DOHH2 (cell line): ENCODE results near the gene SPANXN3.

Source experiments
- H3F3A ChIP-seq: fragments of 200-600 bp; sonication (generic), shearing (Covaris generic); 2 replicates; pipeline ENCODE4 v1.6.0; 2016; ENCODE audit warnings: antibody characterized with exemption, mild to moderate bottlenecking; ENCODE audit not compliant: control insufficient read depth, insufficient read depth
- H3K27ac ChIP-seq: fragments of 200-600 bp; sonication (generic); 2 replicates; pipeline ENCODE4 v1.5.1; 2014; ENCODE audit warnings: low read depth, mild to moderate bottlenecking, low read length, moderate library complexity
- H3K27me3 ChIP-seq: fragments of 200-600 bp; sonication (generic); 2 replicates; pipeline ENCODE4 v1.6.1; 2014; ENCODE audit warnings: mild to moderate bottlenecking, low read length, mixed read lengths; ENCODE audit not compliant: control insufficient read depth
- H3K36me3 ChIP-seq: fragments of 200-600 bp; sonication (generic); 2 replicates; pipeline ENCODE4 v1.6.1; 2014; ENCODE audit warnings: mild to moderate bottlenecking, low read length, moderate library complexity, mixed read lengths; ENCODE audit not compliant: control insufficient read depth
- H3K4me1 ChIP-seq: fragments of 200-600 bp; sonication (generic); 2 replicates; pipeline ENCODE4 v1.6.1; 2014; ENCODE audit warnings: mild to moderate bottlenecking, low read length, mixed read lengths; ENCODE audit not compliant: control insufficient read depth
- H3K4me2 ChIP-seq: fragments of 200-600 bp; sonication (generic); 2 replicates; pipeline ENCODE4 v1.6.0; 2014; ENCODE audit warnings: mild to moderate bottlenecking, low read length, moderate library complexity
- H3K4me3 ChIP-seq: fragments of 200-600 bp; sonication (generic); 2 replicates; pipeline ENCODE4 v1.5.1; 2014; ENCODE audit warnings: mild to moderate bottlenecking, low read length, mixed read lengths
- H3K79me2 ChIP-seq: fragments of 200-600 bp; sonication (generic); 2 replicates; pipeline ENCODE4 v1.6.1; 2014; ENCODE audit warnings: mild to moderate bottlenecking, low read length, mixed read lengths; ENCODE audit not compliant: control insufficient read depth
- H3K9me2 ChIP-seq: fragments of 200-600 bp; sonication (generic); replicated peaks from 2 replicates; pipeline ENCODE4 v1.6.1; 2014; ENCODE audit warnings: mild to moderate bottlenecking, low read length, mixed read lengths; ENCODE audit not compliant: control insufficient read depth
- H3K9me3 ChIP-seq: fragments of 200-600 bp; sonication (generic); 2 replicates; pipeline ENCODE4 v1.6.1; 2014; ENCODE audit warnings: antibody characterized with exemption, low read length, mixed read lengths; ENCODE audit not compliant: control insufficient read depth, insufficient read depth
- H4K20me1 ChIP-seq: fragments of 200-600 bp; sonication (generic); 2 replicates; pipeline ENCODE4 v1.6.0; 2014; ENCODE audit warnings: low read depth, mild to moderate bottlenecking, antibody characterized with exemption, low read length, moderate library complexity; ENCODE audit not compliant: control insufficient read depth, insufficient read depth
- CTCF ChIP-seq: fragments of 200-600 bp; sonication (generic); IDR thresholded peaks from one replicate; pipeline ENCODE4 v1.5.1; 2014; ENCODE audit warnings: antibody characterized with exemption, mild to moderate bottlenecking, low read depth, low read length; ENCODE audit not compliant: poor library complexity, severe bottlenecking
- EZH2phosphoT487 ChIP-seq: fragments of 200-600 bp; sonication (generic); IDR thresholded peaks from 2 replicates; pipeline ENCODE4 v1.6.1; 2017; ENCODE audit warnings: borderline replicate concordance, mild to moderate bottlenecking, antibody characterized with exemption, low read length, moderate library complexity, mixed read lengths

Gene SPANXN3

GRCh38 chrX:143486105-143486504 is 31.2 kb downstream of the SPANXN3 start:
- Histone ChIP-seq H3K9me2 (no peaks in the 10 kb centered on the region), H3K79me2 (no peaks in the 10 kb centered on the region), H3K4me1 (no peaks in the 10 kb centered on the region), H3K27ac (no peak overlapping the region), H3F3A (no peaks in the 10 kb centered on the region), H3K27me3 (no peaks in the 10 kb centered on the region), H4K20me1 (no peaks in the 10 kb centered on the region), H3K4me3 (no peak overlapping the region), H3K9me3 (no peaks in the 10 kb centered on the region), H3K36me3 (no peaks in the 10 kb centered on the region), H3K4me2 (no peak overlapping the region)
- TF ChIP-seq EZH2phosphoT487 (no peak), CTCF (no peak)

- H3K4me3 ChIP-seq = no peak overlapping the region
Observed at GRCh38 chrX:143476751-143477150, 40.5 kb downstream of the SPANXN3 start.

GRCh38 chrX:143472347-143472938 is 44.8 kb downstream of the SPANXN3 start:
- Histone ChIP-seq H3F3A (no peaks in the 10 kb centered on the region), H3K4me1 (no peaks in the 10 kb centered on the region), H3K4me2 (no peak overlapping the region), H3K36me3 (no peaks in the 10 kb centered on the region), H3K79me2 (no peaks in the 10 kb centered on the region), H3K4me3 (no peak overlapping the region), H3K27ac (no peak overlapping the region), H3K9me2 (no peaks in the 10 kb centered on the region), H3K27me3 (no peaks in the 10 kb centered on the region), H3K9me3 (no peaks in the 10 kb centered on the region), H4K20me1 (no peaks in the 10 kb centered on the region)
- TF ChIP-seq CTCF = no peak

More at GRCh38 chrX:143476751-143477150, 40.5 kb downstream of the SPANXN3 start:
- Histone ChIP-seq H3F3A (no peaks in the 10 kb centered on the region), H3K27me3 (no peaks in the 10 kb centered on the region), H3K9me2 (no peaks in the 10 kb centered on the region), H3K9me3 (no peaks in the 10 kb centered on the region), H3K79me2 (no peaks in the 10 kb centered on the region), H3K36me3 (no peaks in the 10 kb centered on the region), H3K4me1 (no peaks in the 10 kb centered on the region), H3K27ac (no peak overlapping the region), H3K4me2 (no peak overlapping the region), H4K20me1 (no peaks in the 10 kb centered on the region)
- TF ChIP-seq CTCF = no peak
- no peak for TF ChIP-seq EZH2phosphoT487
